Measurements from ENCODE around the gene ALPK1. TPM values are rescaled to one million over a fixed set of nuclear protein-coding genes. Genes with fewer than 3 reads are reported as not detected.

Gene ALPK1
- total and polyA plus RNA-seq, 2 experiments from 2014 or later, result 0.10 to 0.49 TPM

- no peaks in the 10 kb centered on the region for H3K36me3 ChIP-seq (ENCODE audit: insufficient read depth)
- no peaks in the 10 kb centered on the region for H3K79me2 ChIP-seq (replicated peaks; ENCODE audit: insufficient read depth)
- H4K20me1 ChIP-seq (replicated peaks; ENCODE audit: insufficient read depth), result no peaks in the 10 kb centered on the region
- Mint-ChIP-seq H3K27ac (no peak overlapping the region), H3K4me3 (no peak overlapping the region), H3K27me3 (ENCODE audit: insufficient read depth, low read depth, poor library complexity) (peaks cover 10% of the 10 kb centered on the region), H3K4me1 (peaks cover 11% of the 10 kb centered on the region; the same call in 2 of the 3 replicates), H3K36me3 (ENCODE audit: low read depth) (no peaks in the 10 kb centered on the region), H3K9me3 (no peaks in the 10 kb centered on the region)
- peaks cover 3% of the 10 kb centered on the region; the same call in 1 of the 2 replicates for H3K9me2 ChIP-seq (ENCODE audit: insufficient read depth)
- H3F3A ChIP-seq (replicated peaks; ENCODE audit: low read depth), result no peaks in the 10 kb centered on the region
- H3K4me1 ChIP-seq (ENCODE audit: insufficient read depth), result peaks cover 7% of the 10 kb centered on the region; the same call in 1 of the 2 replicates
- DNase-seq (ENCODE audit: low spot score), result no peak
- TF ChIP-seq, protein P1, sequence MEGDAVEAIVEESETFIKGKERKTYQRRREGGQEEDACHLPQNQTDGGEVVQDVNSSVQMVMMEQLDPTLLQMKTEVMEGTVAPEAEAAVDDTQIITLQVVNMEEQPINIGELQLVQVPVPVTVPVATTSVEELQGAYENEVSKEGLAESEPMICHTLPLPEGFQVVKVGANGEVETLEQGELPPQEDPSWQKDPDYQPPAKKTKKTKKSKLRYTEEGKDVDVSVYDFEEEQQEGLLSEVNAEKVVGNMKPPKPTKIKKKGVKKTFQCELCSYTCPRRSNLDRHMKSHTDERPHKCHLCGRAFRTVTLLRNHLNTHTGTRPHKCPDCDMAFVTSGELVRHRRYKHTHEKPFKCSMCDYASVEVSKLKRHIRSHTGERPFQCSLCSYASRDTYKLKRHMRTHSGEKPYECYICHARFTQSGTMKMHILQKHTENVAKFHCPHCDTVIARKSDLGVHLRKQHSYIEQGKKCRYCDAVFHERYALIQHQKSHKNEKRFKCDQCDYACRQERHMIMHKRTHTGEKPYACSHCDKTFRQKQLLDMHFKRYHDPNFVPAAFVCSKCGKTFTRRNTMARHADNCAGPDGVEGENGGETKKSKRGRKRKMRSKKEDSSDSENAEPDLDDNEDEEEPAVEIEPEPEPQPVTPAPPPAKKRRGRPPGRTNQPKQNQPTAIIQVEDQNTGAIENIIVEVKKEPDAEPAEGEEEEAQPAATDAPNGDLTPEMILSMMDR (conservative IDR thresholded peaks at IDR 0.05; ENCODE audit: low read depth in 2 of 2), result no peak
- TF ChIP-seq ZNF331 (CRISPR knock-in tag; IDR thresholded peaks at IDR 0.05; ENCODE audit: low read depth) (no peak), ETS1 (IDR thresholded peaks at IDR 0.05) (no peak), JUNB (IDR thresholded peaks at IDR 0.05; ENCODE audit: unreplicated experiment) (no peak), EZH2phosphoT487 (IDR thresholded peaks at IDR 0.05; ENCODE audit: unreplicated experiment) (no peak), STAT1 (IDR thresholded peaks at IDR 0.05; ENCODE audit: unreplicated experiment) (no peak), ZNF114 (CRISPR knock-in tag; IDR thresholded peaks at IDR 0.05) (no peak), CREB1 (CRISPR knock-in tag; IDR thresholded peaks at IDR 0.05; ENCODE audit: low read depth) (no peak), NANOG (IDR thresholded peaks at IDR 0.05; ENCODE audit: borderline replicate concordance) (no peak), EZH2 (IDR thresholded peaks at IDR 0.05; ENCODE audit: low read depth, unreplicated experiment) (no peak), POLR2AphosphoS5 (IDR thresholded peaks at IDR 0.05; ENCODE audit: low read depth) (no peak)
- TF ChIP-seq, protein P2, sequence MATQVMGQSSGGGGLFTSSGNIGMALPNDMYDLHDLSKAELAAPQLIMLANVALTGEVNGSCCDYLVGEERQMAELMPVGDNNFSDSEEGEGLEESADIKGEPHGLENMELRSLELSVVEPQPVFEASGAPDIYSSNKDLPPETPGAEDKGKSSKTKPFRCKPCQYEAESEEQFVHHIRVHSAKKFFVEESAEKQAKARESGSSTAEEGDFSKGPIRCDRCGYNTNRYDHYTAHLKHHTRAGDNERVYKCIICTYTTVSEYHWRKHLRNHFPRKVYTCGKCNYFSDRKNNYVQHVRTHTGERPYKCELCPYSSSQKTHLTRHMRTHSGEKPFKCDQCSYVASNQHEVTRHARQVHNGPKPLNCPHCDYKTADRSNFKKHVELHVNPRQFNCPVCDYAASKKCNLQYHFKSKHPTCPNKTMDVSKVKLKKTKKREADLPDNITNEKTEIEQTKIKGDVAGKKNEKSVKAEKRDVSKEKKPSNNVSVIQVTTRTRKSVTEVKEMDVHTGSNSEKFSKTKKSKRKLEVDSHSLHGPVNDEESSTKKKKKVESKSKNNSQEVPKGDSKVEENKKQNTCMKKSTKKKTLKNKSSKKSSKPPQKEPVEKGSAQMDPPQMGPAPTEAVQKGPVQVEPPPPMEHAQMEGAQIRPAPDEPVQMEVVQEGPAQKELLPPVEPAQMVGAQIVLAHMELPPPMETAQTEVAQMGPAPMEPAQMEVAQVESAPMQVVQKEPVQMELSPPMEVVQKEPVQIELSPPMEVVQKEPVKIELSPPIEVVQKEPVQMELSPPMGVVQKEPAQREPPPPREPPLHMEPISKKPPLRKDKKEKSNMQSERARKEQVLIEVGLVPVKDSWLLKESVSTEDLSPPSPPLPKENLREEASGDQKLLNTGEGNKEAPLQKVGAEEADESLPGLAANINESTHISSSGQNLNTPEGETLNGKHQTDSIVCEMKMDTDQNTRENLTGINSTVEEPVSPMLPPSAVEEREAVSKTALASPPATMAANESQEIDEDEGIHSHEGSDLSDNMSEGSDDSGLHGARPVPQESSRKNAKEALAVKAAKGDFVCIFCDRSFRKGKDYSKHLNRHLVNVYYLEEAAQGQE (IDR thresholded peaks at IDR 0.05; ENCODE audit: unreplicated experiment), result no peak
- TF ChIP-seq, protein P3, sequence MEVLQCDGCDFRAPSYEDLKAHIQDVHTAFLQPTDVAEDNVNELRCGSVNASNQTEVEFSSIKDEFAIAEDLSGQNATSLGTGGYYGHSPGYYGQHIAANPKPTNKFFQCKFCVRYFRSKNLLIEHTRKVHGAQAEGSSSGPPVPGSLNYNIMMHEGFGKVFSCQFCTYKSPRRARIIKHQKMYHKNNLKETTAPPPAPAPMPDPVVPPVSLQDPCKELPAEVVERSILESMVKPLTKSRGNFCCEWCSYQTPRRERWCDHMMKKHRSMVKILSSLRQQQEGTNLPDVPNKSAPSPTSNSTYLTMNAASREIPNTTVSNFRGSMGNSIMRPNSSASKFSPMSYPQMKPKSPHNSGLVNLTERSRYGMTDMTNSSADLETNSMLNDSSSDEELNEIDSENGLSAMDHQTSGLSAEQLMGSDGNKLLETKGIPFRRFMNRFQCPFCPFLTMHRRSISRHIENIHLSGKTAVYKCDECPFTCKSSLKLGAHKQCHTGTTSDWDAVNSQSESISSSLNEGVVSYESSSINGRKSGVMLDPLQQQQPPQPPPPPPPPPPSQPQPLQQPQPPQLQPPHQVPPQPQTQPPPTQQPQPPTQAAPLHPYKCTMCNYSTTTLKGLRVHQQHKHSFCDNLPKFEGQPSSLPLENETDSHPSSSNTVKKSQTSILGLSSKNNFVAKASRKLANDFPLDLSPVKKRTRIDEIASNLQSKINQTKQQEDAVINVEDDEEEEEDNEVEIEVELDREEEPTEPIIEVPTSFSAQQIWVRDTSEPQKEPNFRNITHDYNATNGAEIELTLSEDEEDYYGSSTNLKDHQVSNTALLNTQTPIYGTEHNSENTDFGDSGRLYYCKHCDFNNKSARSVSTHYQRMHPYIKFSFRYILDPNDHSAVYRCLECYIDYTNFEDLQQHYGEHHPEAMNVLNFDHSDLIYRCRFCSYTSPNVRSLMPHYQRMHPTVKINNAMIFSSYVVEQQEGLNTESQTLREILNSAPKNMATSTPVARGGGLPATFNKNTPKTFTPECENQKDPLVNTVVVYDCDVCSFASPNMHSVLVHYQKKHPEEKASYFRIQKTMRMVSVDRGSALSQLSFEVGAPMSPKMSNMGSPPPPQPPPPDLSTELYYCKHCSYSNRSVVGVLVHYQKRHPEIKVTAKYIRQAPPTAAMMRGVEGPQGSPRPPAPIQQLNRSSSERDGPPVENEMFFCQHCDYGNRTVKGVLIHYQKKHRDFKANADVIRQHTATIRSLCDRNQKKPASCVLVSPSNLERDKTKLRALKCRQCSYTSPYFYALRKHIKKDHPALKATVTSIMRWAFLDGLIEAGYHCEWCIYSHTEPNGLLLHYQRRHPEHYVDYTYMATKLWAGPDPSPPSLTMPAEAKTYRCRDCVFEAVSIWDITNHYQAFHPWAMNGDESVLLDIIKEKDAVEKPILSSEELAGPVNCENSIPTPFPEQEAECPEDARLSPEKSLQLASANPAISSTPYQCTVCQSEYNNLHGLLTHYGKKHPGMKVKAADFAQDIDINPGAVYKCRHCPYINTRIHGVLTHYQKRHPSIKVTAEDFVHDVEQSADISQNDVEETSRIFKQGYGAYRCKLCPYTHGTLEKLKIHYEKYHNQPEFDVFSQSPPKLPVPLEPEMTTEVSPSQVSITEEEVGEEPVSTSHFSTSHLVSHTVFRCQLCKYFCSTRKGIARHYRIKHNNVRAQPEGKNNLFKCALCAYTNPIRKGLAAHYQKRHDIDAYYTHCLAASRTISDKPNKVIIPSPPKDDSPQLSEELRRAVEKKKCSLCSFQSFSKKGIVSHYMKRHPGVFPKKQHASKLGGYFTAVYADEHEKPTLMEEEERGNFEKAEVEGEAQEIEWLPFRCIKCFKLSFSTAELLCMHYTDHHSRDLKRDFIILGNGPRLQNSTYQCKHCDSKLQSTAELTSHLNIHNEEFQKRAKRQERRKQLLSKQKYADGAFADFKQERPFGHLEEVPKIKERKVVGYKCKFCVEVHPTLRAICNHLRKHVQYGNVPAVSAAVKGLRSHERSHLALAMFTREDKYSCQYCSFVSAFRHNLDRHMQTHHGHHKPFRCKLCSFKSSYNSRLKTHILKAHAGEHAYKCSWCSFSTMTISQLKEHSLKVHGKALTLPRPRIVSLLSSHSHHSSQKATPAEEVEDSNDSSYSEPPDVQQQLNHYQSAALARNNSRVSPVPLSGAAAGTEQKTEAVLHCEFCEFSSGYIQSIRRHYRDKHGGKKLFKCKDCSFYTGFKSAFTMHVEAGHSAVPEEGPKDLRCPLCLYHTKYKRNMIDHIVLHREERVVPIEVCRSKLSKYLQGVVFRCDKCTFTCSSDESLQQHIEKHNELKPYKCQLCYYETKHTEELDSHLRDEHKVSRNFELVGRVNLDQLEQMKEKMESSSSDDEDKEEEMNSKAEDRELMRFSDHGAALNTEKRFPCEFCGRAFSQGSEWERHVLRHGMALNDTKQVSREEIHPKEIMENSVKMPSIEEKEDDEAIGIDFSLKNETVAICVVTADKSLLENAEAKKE (CRISPR knock-in tag; IDR thresholded peaks at IDR 0.05), result no peak
- H3K4me2 ChIP-seq, result no peak overlapping the region
- H2AFZ ChIP-seq, result no peak overlapping the region
- H3K27ac ChIP-seq (ENCODE audit: low read depth), result no peak overlapping the region
- H3K4me3 ChIP-seq, result no peak overlapping the region
- peaks cover 19% of the 10 kb centered on the region for H3K27me3 ChIP-seq (ENCODE audit: insufficient read depth)
- no peak for ATAC-seq
Measured at GRCh38 chr4:112377171-112377570, 80.0 kb downstream of the ALPK1 start.

All from GM23338 (cell line).